Endothelial cell of umbilical vein (primary cell): ENCODE data around the gene DNMT3B. TPM values are rescaled to one million over a fixed set of nuclear protein-coding genes. Genes with fewer than 3 reads are reported as not detected.

Experiments used
- BruUV-seq: library from RNA; stranded (reverse); fragments of 400-500 nt; replicated peaks from 2 replicates; lab custom pipeline; 2021; lab: Mats Ljungman, UMichigan
- CTCF ChIA-PET: fragments of 300-600, 350-600 bp; sonication (Branson Sonifier 250); formaldehyde crosslinking; loops from one replicate; lab custom pipeline; 2021; ENCODE audit warnings: antibody characterized with exemption, inconsistent platforms; lab: Charles Lee
- POLR2A ChIA-PET: fragments of 300-600, 350-600 bp; sonication (Branson Sonifier 250); formaldehyde crosslinking; loops from one replicate; lab custom pipeline; 2021; ENCODE audit warnings: antibody characterized with exemption, inconsistent platforms; lab: Charles Lee
- DNase-seq: peaks from one replicate; pipeline ENCODE4 v3.0.0-alpha.2; 2011; ENCODE audit warnings: low read depth, low spot score
- FAIRE-seq: peaks from 2 replicates; lab custom pipeline; 2011; peaks lifted over from hg19 to GRCh38; lab: Jason Lieb, UNC
- H2AFZ ChIP-seq: 2 replicates; pipeline ENCODE4 v1.6.0; 2012; ENCODE audit warnings: low read depth, low read length, control low read depth, inconsistent platforms
- H3K27ac ChIP-seq: 2 replicates; pipeline ENCODE4 v1.5.1; 2011; ENCODE audit warnings: low read depth, mild to moderate bottlenecking, control low read depth, low read length, moderate library complexity; ENCODE audit not compliant: insufficient read depth
- H3K27me3 ChIP-seq, 2 experiments: 2 replicates each; pipeline versions ENCODE4 v1.6.0 to v1.6.1; 2011; ENCODE audit warnings: low read length in 2 of 2, mixed read lengths in 1 of 2; ENCODE audit not compliant: control insufficient read depth in 2 of 2, insufficient read depth in 2 of 2
- H3K36me3 ChIP-seq, 2 experiments: 2 replicates in 1 of 2; 3 replicates in 1 of 2; pipeline ENCODE4 v1.5.1; 2011; ENCODE audit warnings: low read length in 2 of 2, mild to moderate bottlenecking in 1 of 2, moderate library complexity in 1 of 2; ENCODE audit not compliant: control insufficient read depth in 2 of 2, insufficient read depth in 2 of 2; ENCODE audit errors: extremely low read depth in 1 of 2
- H3K4me1 ChIP-seq: 3 replicates; pipeline ENCODE4 v1.5.1; 2011; ENCODE audit warnings: mild to moderate bottlenecking, low read length; ENCODE audit not compliant: control insufficient read depth, insufficient read depth; ENCODE audit errors: extremely low read depth
- H3K4me2 ChIP-seq: 2 replicates; pipeline ENCODE4 v1.6.1; 2011; ENCODE audit warnings: low read length, control low read depth, mixed read lengths; ENCODE audit not compliant: insufficient read depth
- H3K4me3 ChIP-seq, 3 experiments: fragments of 200-600 bp in 1 of 3; sonication (generic), shearing (Covaris generic) in 1 of 3; replicated peaks in 1 of 3; 2 replicates each; pipeline ENCODE4 v1.5.1; 2011 to 2016; ENCODE audit warnings: control low read depth in 3 of 3, low read length in 3 of 3, mild to moderate bottlenecking in 2 of 3, inconsistent platforms in 1 of 3, low read depth in 1 of 3, moderate library complexity in 1 of 3; ENCODE audit not compliant: insufficient read depth in 1 of 3
- H3K79me2 ChIP-seq: 2 replicates; pipeline ENCODE4 v1.6.0; 2012; ENCODE audit warnings: low read length, inconsistent platforms; ENCODE audit not compliant: control insufficient read depth, insufficient read depth
- H3K9ac ChIP-seq: replicated peaks from 2 replicates; pipeline ENCODE3; 2011; ENCODE audit warnings: low read length, control low read depth; ENCODE audit not compliant: insufficient read depth; ENCODE audit errors: extremely low read depth
- H3K9me1 ChIP-seq: replicated peaks from 3 replicates; pipeline ENCODE4 v1.6.0; 2011; ENCODE audit warnings: mild to moderate bottlenecking, low read length; ENCODE audit not compliant: control insufficient read depth, insufficient read depth; ENCODE audit errors: extremely low read depth
- H3K9me3 ChIP-seq: replicated peaks from 2 replicates; pipeline ENCODE4 v1.5.1; 2012; ENCODE audit warnings: low read length, inconsistent platforms; ENCODE audit not compliant: control insufficient read depth, insufficient read depth
- H4K20me1 ChIP-seq: replicated peaks from 2 replicates; pipeline ENCODE3; 2011; ENCODE audit warnings: mild to moderate bottlenecking, low read length; ENCODE audit not compliant: control insufficient read depth, insufficient read depth; ENCODE audit errors: extremely low read depth
- EZH2 ChIP-seq: IDR thresholded peaks from 2 replicates; pipeline ENCODE4 v1.6.1; 2012; ENCODE audit warnings: borderline replicate concordance, low read depth, mild to moderate bottlenecking, moderate library complexity, low read length, inconsistent platforms; ENCODE audit not compliant: severe bottlenecking
- FOS ChIP-seq: IDR thresholded peaks from 2 replicates; pipeline ENCODE4 v1.6.1; 2011; ENCODE audit warnings: mild to moderate bottlenecking, low read length, moderate library complexity, borderline replicate concordance; ENCODE audit not compliant: insufficient read depth
- GATA2 ChIP-seq: IDR thresholded peaks from 2 replicates; pipeline ENCODE4 v1.7.0; 2011; ENCODE audit warnings: low read depth, mild to moderate bottlenecking, moderate library complexity, mixed read lengths, low read length; ENCODE audit not compliant: insufficient read length, insufficient read depth
- JUN ChIP-seq: IDR thresholded peaks from 2 replicates; pipeline ENCODE4 v1.6.1; 2011; ENCODE audit warnings: borderline replicate concordance, low read depth; ENCODE audit not compliant: insufficient read length, insufficient read depth
- MYC ChIP-seq: IDR thresholded peaks from one replicate; pipeline ENCODE4 v1.6.1; 2011; ENCODE audit warnings: mild to moderate bottlenecking, low read depth, low read length
- POLR2A ChIP-seq: IDR thresholded peaks from 2 replicates; pipeline ENCODE4 v1.6.1; 2012; ENCODE audit warnings: low read depth, mild to moderate bottlenecking, control low read depth, low read length
- POLR2AphosphoS5 ChIP-seq: IDR thresholded peaks from 2 replicates; pipeline ENCODE4 v1.6.1; 2012; ENCODE audit warnings: low read depth, mild to moderate bottlenecking, control low read depth, low read length, moderate library complexity; ENCODE audit not compliant: insufficient read depth
- dilution Hi-C: fragments of 300-500 bp; cut with MboI; formaldehyde crosslinking; loops from one replicate; pipeline ENCODE4 v1.15.0; 2019; ENCODE audit warnings: low sequenced_read_pairs; ENCODE audit not compliant: extremely low pct_ligation_motif_present
- intact Hi-C: fragments of 100-400 bp; cut with micrococcal nuclease; formaldehyde crosslinking; loops from one replicate; pipeline ENCODE4 v1.10.0; 2022
- polyA plus RNA-seq, 4 experiments: library from polyadenylated mRNA; depleted of rRNA in 3 of 4; stranded (reverse) in 3 of 4; unstranded in 1 of 4; fragments of >200 nt; gene quantifications; 2 replicates each; pipeline versions ENCODE4 v1.2.1 to v1.2.3, GENCODE V29; 2011 to 2012; ENCODE audit warnings: missing spikeins in 1 of 4
- total RNA-seq: library from RNA; stranded (reverse); gene quantifications from 2 replicates; pipeline ENCODE4 v1.2.3, GENCODE V29; 2021
- TF ChIP-seq, protein P1 (sequence below): IDR thresholded peaks from 2 replicates; pipeline ENCODE4 v1.6.1; 2011; ENCODE audit not compliant: insufficient read depth, insufficient read length
- TF ChIP-seq, protein P2 (sequence below), 2 donors: IDR thresholded peaks; 1 replicate in 1 of 2; 2 replicates in 1 of 2; pipeline ENCODE4 v1.5.1; 2011; ENCODE audit warnings: low read length in 2 of 2, mild to moderate bottlenecking in 2 of 2, moderate library complexity in 2 of 2, control low read depth in 1 of 2, inconsistent platforms in 1 of 2, low read depth in 1 of 2; ENCODE audit not compliant: insufficient read depth in 1 of 2; ENCODE audit errors: extremely low read depth in 1 of 2

Gene DNMT3B
- total and polyA plus RNA-seq, 2 donors (not counting 3 experiments of a cell fraction or from before 2014, with no cell fraction given), result 3.6 to 6.8 TPM

DNA sequence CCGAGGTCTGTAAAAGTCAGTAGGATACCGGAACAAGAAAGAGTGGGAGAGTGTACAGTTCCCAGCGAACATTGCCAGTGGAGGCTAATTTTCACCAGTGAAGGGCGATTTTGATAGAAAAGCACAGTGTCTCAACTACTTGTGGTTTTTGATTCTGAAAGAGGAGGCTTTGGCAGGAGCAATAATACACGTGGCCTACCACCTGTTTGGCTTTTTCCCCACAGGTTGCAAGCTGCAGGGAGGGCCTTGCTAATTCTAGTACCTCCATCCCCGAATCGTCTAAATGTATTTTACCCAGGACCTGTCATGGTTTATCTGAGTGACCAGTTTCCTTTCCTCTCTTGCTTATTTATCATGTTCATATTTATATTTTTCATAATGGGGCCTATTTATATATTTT is 93.2 kb downstream of the DNMT3B start:
- Histone ChIP-seq H3K79me2 (no peaks in the 10 kb centered on the region), H3K9ac (no peak overlapping the region), H3K9me3 (no peaks in the 10 kb centered on the region), H3K36me3 (peaks cover 6 to 14% of the 10 kb centered on the region in 2 experiments), H3K27ac (no peak overlapping the region), H4K20me1 (no peaks in the 10 kb centered on the region), H3K4me1 (no peaks in the 10 kb centered on the region), H2AFZ (no peak overlapping the region), H3K4me2 (no peak overlapping the region), H3K4me3 (no peak overlapping the region), H3K9me1 (no peaks in the 10 kb centered on the region), H3K27me3 (no peaks in the 10 kb centered on the region)
- CTCF ChIA-PET, result interaction anchor here (1.3 kb wide), 1 partner anchor 9 kb away, joined by 3 read pairs; no protein-coding TSS in a partner anchor
- DNase-seq (no peak), FAIRE-seq (no peak)
- no TSS peak for BruUV-seq
- dilution Hi-C loops, result no loop called here
- POLR2A ChIA-PET, result no interaction called here
- no peak for TF ChIP-seq JUN
- intact Hi-C loops, result no loop called here

DNA sequence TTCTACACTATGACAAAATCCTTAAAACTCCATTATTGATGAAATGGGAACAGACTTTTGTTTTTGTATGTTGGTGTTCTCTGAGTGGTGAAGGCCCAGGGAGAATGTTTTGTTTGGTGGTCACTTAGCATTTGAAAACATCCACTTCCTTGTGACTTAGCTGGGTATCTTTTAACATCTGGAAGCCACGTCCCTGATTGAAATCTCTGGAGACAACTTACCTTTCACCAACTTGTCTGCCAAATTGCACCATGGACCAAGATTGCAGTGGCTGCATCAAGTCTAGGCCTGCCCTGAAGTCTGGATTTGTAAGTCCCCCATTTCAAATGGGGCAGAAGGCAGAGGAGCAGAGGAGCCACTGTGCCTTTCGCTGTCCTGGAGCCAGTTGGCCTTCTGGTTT is 96.0 kb downstream of the DNMT3B start:
- H3K36me3 ChIP-seq, result peaks cover 2 to 6% of the 10 kb centered on the region in 2 experiments
- H2AFZ ChIP-seq, result no peak overlapping the region
- no peaks in the 10 kb centered on the region for H3K27me3 ChIP-seq
- ChIA-PET CTCF (interaction anchor here (1.2 kb wide), 1 partner anchor 15 kb away, joined by 3 read pairs; no protein-coding TSS in a partner anchor), POLR2A (no interaction called here)
- dilution Hi-C loops (no loop called here), intact Hi-C loops (no loop called here)
- FAIRE-seq, result no peak
- no peak overlapping the region for H3K4me3 ChIP-seq
- no peaks in the 10 kb centered on the region for H4K20me1 ChIP-seq
- no peaks in the 10 kb centered on the region for H3K9me3 ChIP-seq
- no peak for DNase-seq
- H3K4me2 ChIP-seq, result no peak overlapping the region
- H3K9ac ChIP-seq, result no peak overlapping the region
- H3K27ac ChIP-seq, result no peak overlapping the region
- H3K79me2 ChIP-seq, result no peaks in the 10 kb centered on the region
- H3K9me1 ChIP-seq, result no peaks in the 10 kb centered on the region
- BruUV-seq, result no TSS peak
- no peaks in the 10 kb centered on the region for H3K4me1 ChIP-seq
- no peak for TF ChIP-seq JUN
- TF ChIP-seq EZH2, result no peak
- no peak for TF ChIP-seq POLR2A
- TF ChIP-seq, protein P1, sequence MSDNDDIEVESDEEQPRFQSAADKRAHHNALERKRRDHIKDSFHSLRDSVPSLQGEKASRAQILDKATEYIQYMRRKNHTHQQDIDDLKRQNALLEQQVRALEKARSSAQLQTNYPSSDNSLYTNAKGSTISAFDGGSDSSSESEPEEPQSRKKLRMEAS, result no peak
- TF ChIP-seq MYC, result no peak
- no peak for TF ChIP-seq POLR2AphosphoS5
- no peak for TF ChIP-seq FOS
- TF ChIP-seq GATA2, result no peak
- TF ChIP-seq, protein P2, sequence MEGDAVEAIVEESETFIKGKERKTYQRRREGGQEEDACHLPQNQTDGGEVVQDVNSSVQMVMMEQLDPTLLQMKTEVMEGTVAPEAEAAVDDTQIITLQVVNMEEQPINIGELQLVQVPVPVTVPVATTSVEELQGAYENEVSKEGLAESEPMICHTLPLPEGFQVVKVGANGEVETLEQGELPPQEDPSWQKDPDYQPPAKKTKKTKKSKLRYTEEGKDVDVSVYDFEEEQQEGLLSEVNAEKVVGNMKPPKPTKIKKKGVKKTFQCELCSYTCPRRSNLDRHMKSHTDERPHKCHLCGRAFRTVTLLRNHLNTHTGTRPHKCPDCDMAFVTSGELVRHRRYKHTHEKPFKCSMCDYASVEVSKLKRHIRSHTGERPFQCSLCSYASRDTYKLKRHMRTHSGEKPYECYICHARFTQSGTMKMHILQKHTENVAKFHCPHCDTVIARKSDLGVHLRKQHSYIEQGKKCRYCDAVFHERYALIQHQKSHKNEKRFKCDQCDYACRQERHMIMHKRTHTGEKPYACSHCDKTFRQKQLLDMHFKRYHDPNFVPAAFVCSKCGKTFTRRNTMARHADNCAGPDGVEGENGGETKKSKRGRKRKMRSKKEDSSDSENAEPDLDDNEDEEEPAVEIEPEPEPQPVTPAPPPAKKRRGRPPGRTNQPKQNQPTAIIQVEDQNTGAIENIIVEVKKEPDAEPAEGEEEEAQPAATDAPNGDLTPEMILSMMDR (IDR thresholded peaks at IDR 0.05; ENCODE audit: extremely low read depth in 1 of 2, insufficient read depth in 1 of 2, low read depth in 1 of 2, low read length in 2 of 2), result no peak
